Body of pancreas (tissue), 4 donors: ENCODE data around the gene DYNLRB1. TPM values are rescaled to one million over a fixed set of nuclear protein-coding genes. Genes with fewer than 3 reads are reported as not detected.

Source experiments
- ATAC-seq: fragments of 150-250 bp; one replicate; pipeline ENCODE4 v1.9.1; 2016
- DNase-seq, 4 donors: peaks; one replicate each; pipeline ENCODE4 v3.0.0-alpha.2; 2019
- H3K27ac ChIP-seq, 4 donors: fragments of 200-600 bp; sonication (generic); 1 replicate in 3 of 4; 2 replicates in 1 of 4; pipeline versions ENCODE4 v1.5.1 to v1.6.1; 2016 to 2019; ENCODE audit warnings: mild to moderate bottlenecking in 1 of 4, mixed read lengths in 1 of 4, moderate library complexity in 1 of 4
- H3K27me3 ChIP-seq, 2 donors: fragments of 200-600 bp; sonication (generic); one replicate each; pipeline ENCODE4 v1.6.0; 2016; ENCODE audit warnings: mild to moderate bottlenecking in 1 of 2
- H3K36me3 ChIP-seq, 2 donors: fragments of 200-600 bp; sonication (generic); replicated peaks in 1 of 2; 2 replicates each; pipeline ENCODE4 v1.5.1; 2016; ENCODE audit warnings: low read depth in 2 of 2; ENCODE audit not compliant: insufficient read depth in 1 of 2
- H3K4me1 ChIP-seq: fragments of 200-600 bp; sonication (generic); one replicate; pipeline ENCODE4 v1.6.0; 2016
- H3K4me3 ChIP-seq, 2 donors: fragments of 200-600 bp; sonication (generic); 1 replicate in 1 of 2; 2 replicates in 1 of 2; pipeline ENCODE4 v1.5.1; 2016 to 2019
- H3K9me3 ChIP-seq, 3 donors: fragments of 200-600 bp; sonication (generic); 1 replicate in 2 of 3; 2 replicates in 1 of 3; pipeline ENCODE4 v1.5.1; 2016
- CTCF ChIP-seq, 7 experiments: fragments of 450-650 bp in 4 of 7; fragments of 200-600 bp in 3 of 7; sonication (generic) in 3 of 7; IDR thresholded peaks; one replicate each; pipeline ENCODE4 v1.5.1; 2016 to 2019; ENCODE audit warnings: antibody characterized with exemption in 7 of 7
- POLR2A ChIP-seq, 3 donors: fragments of 450-650 bp; IDR thresholded peaks; one replicate each; pipeline ENCODE4 v1.6.1; 2016; ENCODE audit warnings: antibody characterized with exemption in 3 of 3, mild to moderate bottlenecking in 2 of 3
- WGBS, 2 donors: methylation state at CpG; one replicate each; pipeline ENCODE4 v1.1.5; 2017; 5-methylcytosine and 5-hydroxymethylcytosine counted together
- intact Hi-C: fragments of 100-400 bp; cut with DNase I; formaldehyde crosslinking; loops from one replicate; pipeline ENCODE4 v1.15.1; 2023
- total RNA-seq, 2 donors: library from RNA; depleted of rRNA; stranded (reverse); fragments of >200 nt; gene quantifications; one replicate each; pipeline ENCODE4 v1.1.0, GENCODE V29; 2016

DYNLRB1 gene
- total RNA-seq, 2 donors from 2014 or later = 58.9 to 64.3 TPM

GRCh38 chr20:34526466-34526865 is 10.2 kb downstream of the DYNLRB1 start:
- no peaks in the 10 kb centered on the region for H3K27me3 ChIP-seq
- no peak for TF ChIP-seq CTCF (IDR thresholded peaks at IDR 0.05)
- no peak for TF ChIP-seq POLR2A (IDR thresholded peaks at IDR 0.05)
- peaks cover 50% of the 10 kb centered on the region for H3K4me1 ChIP-seq
- peaks cover 0 to 7% of the 10 kb centered on the region in 2 donors for H3K36me3 ChIP-seq
- H3K4me3 ChIP-seq = no peak overlapping the region
- ATAC-seq = no peak
- no peaks in the 10 kb centered on the region for H3K9me3 ChIP-seq
- intact Hi-C loops = no loop called here
- no peak for DNase-seq
- WGBS, 2 donors = 73% methylated on average over 5 of the region's 5 CpGs
- peak overlapping the region; percentile 53 to 79 (median 67) for H3K27ac ChIP-seq

- intact Hi-C loops = no loop called here
- no peak overlapping the region for H3K4me3 ChIP-seq
- ATAC-seq (no peak), DNase-seq (no peak)
- WGBS, 2 donors = 77 to 80% methylated on average over 10 of the region's 10 CpGs
- H3K27ac ChIP-seq = peak overlapping the region in 3 of 4 donors; percentile 63 to 79 (median 71)
- H3K27me3 ChIP-seq = no peaks in the 10 kb centered on the region
- peaks cover 0 to 7% of the 10 kb centered on the region in 2 donors for H3K36me3 ChIP-seq
- H3K9me3 ChIP-seq = no peaks in the 10 kb centered on the region
- peaks cover 50% of the 10 kb centered on the region for H3K4me1 ChIP-seq
- TF ChIP-seq CTCF (IDR thresholded peaks at IDR 0.05) = no peak
- no peak for TF ChIP-seq POLR2A (IDR thresholded peaks at IDR 0.05)
Measured at GRCh38 chr20:34527016-34527415, 10.8 kb downstream of the DYNLRB1 start.

GRCh38 chr20:34528921-34529297 is 12.7 kb downstream of the DYNLRB1 start:
- Histone ChIP-seq H3K27me3 (no peaks in the 10 kb centered on the region), H3K27ac (peak overlapping the region in 2 of 4 donors; percentile 16 to 37), H3K36me3 (peaks cover 0 to 11% of the 10 kb centered on the region in 2 donors), H3K4me1 (peaks cover 37% of the 10 kb centered on the region), H3K9me3 (no peaks in the 10 kb centered on the region), H3K4me3 (no peak overlapping the region)
- WGBS, 2 donors = 44 to 55% methylated on average over 5 of the region's 5 CpGs
- intact Hi-C loops = no loop called here
- DNase-seq (peak in 3 of 4 donors; percentile 40 to 62 (median 56)), ATAC-seq (no peak)
- TF ChIP-seq CTCF (IDR thresholded peaks at IDR 0.05) (peak in 1 of 7 experiments; percentile 17), POLR2A (IDR thresholded peaks at IDR 0.05) (no peak)

GRCh38 chr20:34529742-34530141 is 13.5 kb downstream of the DYNLRB1 start:
- Histone ChIP-seq H3K27ac (peak overlapping the region in 1 of 4 donors; percentile 37), H3K4me3 (no peak overlapping the region), H3K9me3 (no peaks in the 10 kb centered on the region), H3K36me3 (peaks cover 2 to 18% of the 10 kb centered on the region in 2 donors), H3K27me3 (no peaks in the 10 kb centered on the region), H3K4me1 (peaks cover 37% of the 10 kb centered on the region)
- ATAC-seq (no peak), DNase-seq (peak in 1 of 4 donors; percentile 4)
- TF ChIP-seq CTCF (IDR thresholded peaks at IDR 0.05) (no peak), POLR2A (IDR thresholded peaks at IDR 0.05) (no peak)
- intact Hi-C loops = no loop called here
- WGBS, 2 donors = 85 to 86% methylated on average over 1 to 3 of the region's 3 CpGs

GRCh38 chr20:34530342-34530741 is 14.1 kb downstream of the DYNLRB1 start:
- WGBS, 2 donors = 67 to 69% methylated on average over 5 of the region's 5 CpGs
- Histone ChIP-seq H3K4me1 (peaks cover 34% of the 10 kb centered on the region), H3K9me3 (no peaks in the 10 kb centered on the region), H3K27ac (no peak overlapping the region), H3K27me3 (no peaks in the 10 kb centered on the region), H3K36me3 (peaks cover 7 to 23% of the 10 kb centered on the region in 2 donors), H3K4me3 (no peak overlapping the region)
- intact Hi-C loops = no loop called here
- TF ChIP-seq CTCF (IDR thresholded peaks at IDR 0.05) (no peak), POLR2A (IDR thresholded peaks at IDR 0.05) (no peak)
- ATAC-seq (no peak), DNase-seq (no peak)
